Measurements from ENCODE around the gene ZMIZ1. TPM values are rescaled to one million over a fixed set of nuclear protein-coding genes. Genes with fewer than 3 reads are reported as not detected.

ZMIZ1 gene
- total RNA-seq, 1 experiment from 2014 or later, result 22.3 TPM

- no peaks in the 10 kb centered on the region for H3K9me3 ChIP-seq (replicated peaks)
- H3K36me3 ChIP-seq, result no peaks in the 10 kb centered on the region
- DNase-seq (ENCODE audit: low read depth in 1 of 2, low spot score in 2 of 2), result no peak
- no peak overlapping the region for H3K4me3 ChIP-seq
- peaks cover 2% of the 10 kb centered on the region; the same call in 1 of the 2 replicates for H3K4me1 ChIP-seq (replicated peaks)
- H3K27me3 ChIP-seq (replicated peaks), result no peaks in the 10 kb centered on the region
- no peak overlapping the region for H3K27ac ChIP-seq
These were observed 24.6 kb upstream of the ZMIZ1 start for GRCh38 chr10:79044036-79044632.

DNA sequence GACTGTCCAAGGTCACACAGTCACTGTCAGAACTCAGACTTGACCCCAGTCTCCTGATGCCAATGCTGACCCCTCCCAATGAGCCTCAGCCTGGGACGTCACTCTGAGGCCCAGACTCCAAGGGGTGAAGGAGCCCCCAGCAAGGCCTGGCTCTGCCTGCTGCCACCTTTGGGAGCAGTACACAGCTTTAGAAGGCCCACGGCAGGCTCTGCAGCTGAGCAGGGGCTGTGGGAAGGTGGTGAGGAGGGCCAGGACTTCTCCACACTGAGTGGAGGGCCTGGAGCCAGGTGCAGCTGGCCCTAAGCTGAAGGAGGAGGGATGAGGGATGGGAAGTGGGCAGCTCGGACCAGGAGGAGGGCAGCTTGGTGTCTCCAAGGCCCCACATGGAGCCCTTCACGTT, 23.9 kb upstream of the ZMIZ1 start:
- DNase-seq (ENCODE audit: low read depth in 1 of 2, low spot score in 2 of 2), result no peak
- H3K27me3 ChIP-seq (replicated peaks), result no peaks in the 10 kb centered on the region
- no peaks in the 10 kb centered on the region for H3K9me3 ChIP-seq (replicated peaks)
- no peak overlapping the region for H3K4me3 ChIP-seq
- no peak overlapping the region for H3K27ac ChIP-seq
- no peaks in the 10 kb centered on the region for H3K36me3 ChIP-seq
- peaks cover 3% of the 10 kb centered on the region; the same call in 1 of the 2 replicates for H3K4me1 ChIP-seq (replicated peaks)

GRCh38 chr10:79045566-79046175, 23.1 kb upstream of the ZMIZ1 start:
- Histone ChIP-seq H3K4me3 (no peak overlapping the region), H3K9me3 (replicated peaks) (no peaks in the 10 kb centered on the region), H3K27ac (no peak overlapping the region), H3K36me3 (no peaks in the 10 kb centered on the region), H3K4me1 (replicated peaks) (peaks cover 4% of the 10 kb centered on the region; the same call in 1 of the 2 replicates), H3K27me3 (replicated peaks) (no peaks in the 10 kb centered on the region)
- DNase-seq (ENCODE audit: low read depth in 1 of 2, low spot score in 2 of 2), result no peak

- no peaks in the 10 kb centered on the region for H3K36me3 ChIP-seq
These were observed 22.4 kb upstream of the ZMIZ1 start for GRCh38 chr10:79046326-79046725.

DNA sequence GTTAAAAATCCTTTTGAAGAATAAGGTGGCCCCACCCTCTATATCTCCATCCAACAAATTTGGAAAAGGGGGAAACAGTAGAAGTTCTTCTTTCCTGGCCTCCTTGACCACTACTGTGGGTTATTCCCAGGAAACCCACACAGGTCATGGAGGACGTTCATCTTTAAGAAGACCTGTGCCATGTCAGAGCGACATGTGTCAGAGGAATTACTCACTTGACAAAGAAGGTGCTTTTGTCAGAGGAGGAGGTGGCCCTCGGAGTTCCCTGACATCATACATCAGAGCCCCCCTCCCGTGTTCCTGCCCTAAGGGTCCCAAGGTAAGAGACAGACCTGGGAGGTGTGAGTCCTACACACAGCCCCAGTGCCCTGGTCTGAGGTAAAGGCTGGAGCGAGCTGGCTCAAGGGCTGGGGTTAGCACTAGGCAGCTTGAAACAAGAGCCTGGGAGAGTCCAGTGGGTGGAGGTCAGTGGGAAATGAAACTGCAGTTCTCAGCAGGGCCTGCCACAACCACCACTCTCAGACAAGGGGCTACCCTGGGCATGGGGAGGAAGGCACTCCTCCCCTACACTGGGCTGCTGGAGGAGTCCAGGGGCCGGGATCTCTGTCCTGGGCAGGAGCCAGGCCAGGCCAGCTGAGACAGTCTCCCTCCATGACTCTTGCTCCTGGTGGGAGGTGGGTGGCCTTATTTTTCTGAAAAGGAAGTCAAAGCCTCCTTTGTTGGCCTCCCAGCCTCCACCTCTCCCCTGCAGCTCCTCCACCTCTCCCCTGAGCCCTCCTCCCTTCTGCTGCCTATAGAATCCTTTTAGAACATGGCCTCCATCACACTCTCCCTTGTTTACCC, 21.8 kb upstream of the ZMIZ1 start:
- no peak overlapping the region for H3K27ac ChIP-seq
- DNase-seq (ENCODE audit: low read depth in 1 of 2, low spot score in 2 of 2), result no peak
- H3K4me3 ChIP-seq, result no peak overlapping the region
- no peaks in the 10 kb centered on the region for H3K36me3 ChIP-seq
- H3K4me1 ChIP-seq (replicated peaks), result peaks cover 6% of the 10 kb centered on the region; the same call in 1 of the 2 replicates
- H3K9me3 ChIP-seq (replicated peaks), result no peaks in the 10 kb centered on the region
- no peaks in the 10 kb centered on the region for H3K27me3 ChIP-seq (replicated peaks)

More at GRCh38 chr10:79046326-79046725, 22.4 kb upstream of the ZMIZ1 start:
- H3K9me3 ChIP-seq (replicated peaks), result no peaks in the 10 kb centered on the region
- no peak overlapping the region for H3K4me3 ChIP-seq
- DNase-seq (ENCODE audit: low read depth in 1 of 2, low spot score in 2 of 2), result no peak
- peaks cover 6% of the 10 kb centered on the region; the same call in 1 of the 2 replicates for H3K4me1 ChIP-seq (replicated peaks)
- H3K27ac ChIP-seq, result no peak overlapping the region
- H3K27me3 ChIP-seq (replicated peaks), result no peaks in the 10 kb centered on the region

DNA sequence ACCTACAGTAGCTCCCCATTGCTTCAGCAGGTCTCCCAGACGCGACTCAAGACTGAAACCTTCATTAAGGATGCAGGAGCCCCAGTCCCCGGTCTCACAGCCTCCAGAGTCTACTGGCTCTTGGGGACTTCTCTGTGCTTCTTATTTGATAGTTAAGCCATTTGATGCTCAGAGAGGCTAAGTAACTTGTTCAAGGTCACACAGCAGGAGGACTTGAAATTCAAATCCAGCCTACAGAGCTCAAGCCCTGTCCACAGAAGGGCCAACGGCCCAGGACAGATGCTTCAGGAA, 21.2 kb upstream of the ZMIZ1 start:
- H3K36me3 ChIP-seq, result no peaks in the 10 kb centered on the region
- no peaks in the 10 kb centered on the region for H3K9me3 ChIP-seq (replicated peaks)
- H3K4me3 ChIP-seq, result no peak overlapping the region
- H3K4me1 ChIP-seq (replicated peaks), result peaks cover 6% of the 10 kb centered on the region; the same call in 1 of the 2 replicates
- no peak for DNase-seq (ENCODE audit: low read depth in 1 of 2, low spot score in 2 of 2)
- H3K27ac ChIP-seq, result no peak overlapping the region
- H3K27me3 ChIP-seq (replicated peaks), result no peaks in the 10 kb centered on the region

GRCh38 chr10:79047875-79048638, 20.7 kb upstream of the ZMIZ1 start:
- Histone ChIP-seq H3K4me3 (no peak overlapping the region), H3K9me3 (replicated peaks) (no peaks in the 10 kb centered on the region), H3K27ac (no peak overlapping the region), H3K4me1 (replicated peaks) (peaks cover 6% of the 10 kb centered on the region; the same call in 1 of the 2 replicates), H3K27me3 (replicated peaks) (no peaks in the 10 kb centered on the region), H3K36me3 (no peaks in the 10 kb centered on the region)
- no peak for DNase-seq (ENCODE audit: low read depth in 1 of 2, low spot score in 2 of 2)

- H3K27me3 ChIP-seq (replicated peaks), result no peaks in the 10 kb centered on the region
- no peak overlapping the region for H3K27ac ChIP-seq
- no peak for DNase-seq (ENCODE audit: low read depth in 1 of 2, low spot score in 2 of 2)
- H3K4me3 ChIP-seq, result no peak overlapping the region
- peaks cover 6% of the 10 kb centered on the region; the same call in 1 of the 2 replicates for H3K4me1 ChIP-seq (replicated peaks)
- no peaks in the 10 kb centered on the region for H3K36me3 ChIP-seq
- H3K9me3 ChIP-seq (replicated peaks), result no peaks in the 10 kb centered on the region
These were observed 19.9 kb upstream of the ZMIZ1 start for GRCh38 chr10:79048639-79049550.

GRCh38 chr10:79049931-79050895, 18.6 kb upstream of the ZMIZ1 start:
- Histone ChIP-seq H3K27me3 (replicated peaks) (no peaks in the 10 kb centered on the region), H3K9me3 (replicated peaks) (no peaks in the 10 kb centered on the region), H3K4me1 (replicated peaks) (peaks cover 6% of the 10 kb centered on the region; the same call in 1 of the 2 replicates), H3K4me3 (no peak overlapping the region), H3K27ac (no peak overlapping the region), H3K36me3 (no peaks in the 10 kb centered on the region)
- DNase-seq (ENCODE audit: low read depth in 1 of 2, low spot score in 2 of 2), result no peak

- no peak for DNase-seq (ENCODE audit: low read depth in 1 of 2, low spot score in 2 of 2)
- no peaks in the 10 kb centered on the region for H3K9me3 ChIP-seq (replicated peaks)
These were observed 17.7 kb upstream of the ZMIZ1 start for GRCh38 chr10:79050896-79051555.

GRCh38 chr10:79051766-79052165, 17.0 kb upstream of the ZMIZ1 start:
- Histone ChIP-seq H3K4me3 (no peak overlapping the region), H3K36me3 (no peaks in the 10 kb centered on the region), H3K27me3 (replicated peaks) (no peaks in the 10 kb centered on the region), H3K9me3 (replicated peaks) (no peaks in the 10 kb centered on the region), H3K4me1 (replicated peaks) (peaks cover 6% of the 10 kb centered on the region; the same call in 1 of the 2 replicates), H3K27ac (no peak overlapping the region)
- DNase-seq (ENCODE audit: low read depth in 1 of 2, low spot score in 2 of 2), result no peak

More at GRCh38 chr10:79050896-79051555, 17.7 kb upstream of the ZMIZ1 start:
- Histone ChIP-seq H3K36me3 (no peaks in the 10 kb centered on the region), H3K4me3 (no peak overlapping the region), H3K27me3 (replicated peaks) (no peaks in the 10 kb centered on the region), H3K27ac (no peak overlapping the region), H3K4me1 (replicated peaks) (peaks cover 6% of the 10 kb centered on the region; the same call in 1 of the 2 replicates)
